ENCODE measurements around the gene GOLIM4. TPM values are rescaled to one million over a fixed set of nuclear protein-coding genes. Genes with fewer than 3 reads are reported as not detected.

Gene GOLIM4
- total RNA-seq, 2 experiments from 2014 or later = 1.7 to 1.9 TPM

DNA sequence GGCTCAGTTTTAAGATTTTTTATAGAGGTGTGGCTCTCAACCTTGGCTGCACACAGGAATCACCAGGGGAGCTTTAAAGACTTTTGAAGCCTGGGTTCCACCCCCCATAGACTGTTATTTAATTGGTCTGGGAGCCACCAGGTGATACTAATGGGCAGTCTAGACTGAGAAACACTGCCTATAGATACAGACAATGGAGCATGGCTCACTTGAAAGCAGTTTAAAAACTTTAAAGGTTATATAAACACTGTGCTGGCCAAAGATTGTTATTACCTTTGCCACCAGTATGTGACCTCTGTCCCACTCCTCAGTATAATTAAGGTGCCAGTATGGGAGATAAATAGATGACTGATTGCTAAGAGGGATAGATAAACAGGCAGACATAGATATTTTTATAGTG, 3.8 kb downstream of the GOLIM4 start:
- Mint-ChIP-seq H3K27ac (no peak overlapping the region), H3K4me3 (no peak overlapping the region), H3K36me3 (ENCODE audit: low read depth) (no peaks in the 10 kb centered on the region), H3K27me3 (peaks cover 50% of the 10 kb centered on the region), H3K4me1 (peaks cover 18% of the 10 kb centered on the region), H3K9me3 (no peaks in the 10 kb centered on the region)
- CTCF ChIA-PET = no interaction called here
- POLR2A ChIA-PET = no interaction called here
- DNase-seq = no peak

DNA sequence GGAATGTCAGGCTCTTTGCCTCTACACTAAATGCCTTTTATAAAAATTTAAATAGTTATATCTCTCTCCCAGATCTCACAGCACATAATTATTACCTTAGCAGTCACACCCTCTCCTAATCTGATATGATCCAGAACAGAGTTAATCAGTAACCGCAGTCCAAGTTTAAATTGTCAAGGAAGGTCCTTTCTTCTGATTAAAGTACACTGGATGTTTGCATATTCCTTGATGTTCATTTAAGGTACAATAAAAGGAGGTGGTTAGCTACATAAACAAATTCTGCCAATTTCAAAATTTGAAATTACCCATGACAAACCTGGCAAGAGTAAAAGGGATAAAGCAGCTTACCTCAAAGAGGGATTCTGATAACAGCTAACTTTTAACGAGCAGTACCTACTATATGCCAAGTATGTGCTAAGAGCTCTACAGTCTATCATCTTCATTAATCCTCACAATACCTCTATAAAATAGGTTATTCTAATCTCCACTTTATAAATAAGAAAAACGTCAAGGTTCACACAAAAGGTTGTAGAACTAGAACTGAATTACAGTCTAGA, 4.3 kb downstream of the GOLIM4 start:
- Mint-ChIP-seq H3K36me3 (ENCODE audit: low read depth) (no peaks in the 10 kb centered on the region), H3K4me1 (peaks cover 16% of the 10 kb centered on the region), H3K27me3 (peaks cover 44% of the 10 kb centered on the region), H3K27ac (no peak overlapping the region), H3K9me3 (no peaks in the 10 kb centered on the region), H3K4me3 (no peak overlapping the region)
- no peak for DNase-seq
- ChIA-PET CTCF (no interaction called here), POLR2A (no interaction called here)

DNA sequence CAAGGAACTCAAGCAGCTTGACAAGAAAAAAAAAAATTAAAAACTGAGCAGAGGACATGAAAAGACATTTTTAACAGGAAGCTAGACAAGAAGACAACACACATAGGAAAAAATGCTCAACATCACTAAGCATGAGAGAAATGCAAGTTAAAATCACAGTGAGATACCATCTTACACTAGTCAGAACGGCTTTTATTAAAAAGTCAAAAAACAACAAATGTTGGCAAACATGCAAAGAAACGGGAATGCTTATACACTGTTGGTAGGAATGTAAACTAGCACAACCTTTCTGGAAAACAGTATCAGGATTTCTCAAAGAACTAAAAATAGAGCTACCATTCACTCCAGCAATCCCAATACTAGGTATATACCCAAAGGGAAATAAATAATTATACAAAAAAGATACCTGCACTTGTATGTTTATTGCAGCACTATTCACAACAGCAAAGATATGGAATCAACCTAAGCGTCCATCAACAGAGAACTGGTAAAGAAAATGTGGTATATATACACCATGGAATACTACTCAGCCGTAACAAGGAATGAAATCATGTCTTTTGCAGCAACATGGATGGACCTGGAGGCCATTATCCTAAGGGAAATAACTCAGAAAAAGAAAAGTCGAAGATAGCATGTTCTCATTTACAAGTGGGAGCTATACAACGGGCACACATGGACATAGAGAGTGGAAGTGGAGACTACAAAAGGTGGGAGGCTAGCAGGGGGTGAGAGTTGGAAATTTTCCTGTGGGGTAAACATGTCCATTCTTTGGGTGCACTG, 5.2 kb downstream of the GOLIM4 start:
- Mint-ChIP-seq H3K4me1 (peaks cover 13% of the 10 kb centered on the region), H3K9me3 (no peaks in the 10 kb centered on the region), H3K27ac (no peak overlapping the region), H3K4me3 (no peak overlapping the region), H3K36me3 (ENCODE audit: low read depth) (no peaks in the 10 kb centered on the region), H3K27me3 (peaks cover 39% of the 10 kb centered on the region)
- CTCF ChIA-PET = no interaction called here
- DNase-seq = no peak
- POLR2A ChIA-PET = no interaction called here

DNA sequence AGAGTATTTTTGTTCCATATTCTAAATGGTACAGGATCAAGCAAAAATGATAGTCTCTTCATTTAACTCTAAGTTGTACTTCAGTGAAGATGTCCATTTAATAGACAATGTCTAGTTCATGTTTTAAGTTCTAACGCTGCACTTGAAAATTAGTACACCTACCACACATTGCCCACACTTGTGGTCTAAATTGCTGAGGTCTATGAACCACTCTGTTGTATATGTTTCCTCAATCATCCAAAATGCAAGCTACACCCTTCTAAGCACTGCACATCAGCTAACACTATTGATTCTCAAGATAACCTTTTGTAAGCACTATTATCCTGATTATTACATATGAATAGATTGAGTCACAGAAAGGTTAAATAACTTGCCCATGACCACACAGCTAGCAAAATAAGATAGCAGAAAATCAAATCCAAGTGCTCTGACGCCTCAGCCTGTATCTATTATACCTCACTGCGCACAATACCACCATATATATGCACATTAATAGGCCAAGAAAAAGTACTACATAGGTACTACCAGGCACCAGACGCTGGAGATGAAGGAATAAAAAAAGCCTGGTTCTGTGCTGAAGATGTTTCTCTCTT, 6.4 kb downstream of the GOLIM4 start:
- no peak overlapping the region for H3K4me3 Mint-ChIP-seq
- no peaks in the 10 kb centered on the region for H3K36me3 Mint-ChIP-seq (ENCODE audit: low read depth)
- CTCF ChIA-PET = no interaction called here
- H3K4me1 Mint-ChIP-seq = peaks cover 12% of the 10 kb centered on the region
- DNase-seq = no peak
- peaks cover 31% of the 10 kb centered on the region for H3K27me3 Mint-ChIP-seq
- POLR2A ChIA-PET = no interaction called here
- H3K27ac Mint-ChIP-seq = no peak overlapping the region
- H3K9me3 Mint-ChIP-seq = no peaks in the 10 kb centered on the region

DNA sequence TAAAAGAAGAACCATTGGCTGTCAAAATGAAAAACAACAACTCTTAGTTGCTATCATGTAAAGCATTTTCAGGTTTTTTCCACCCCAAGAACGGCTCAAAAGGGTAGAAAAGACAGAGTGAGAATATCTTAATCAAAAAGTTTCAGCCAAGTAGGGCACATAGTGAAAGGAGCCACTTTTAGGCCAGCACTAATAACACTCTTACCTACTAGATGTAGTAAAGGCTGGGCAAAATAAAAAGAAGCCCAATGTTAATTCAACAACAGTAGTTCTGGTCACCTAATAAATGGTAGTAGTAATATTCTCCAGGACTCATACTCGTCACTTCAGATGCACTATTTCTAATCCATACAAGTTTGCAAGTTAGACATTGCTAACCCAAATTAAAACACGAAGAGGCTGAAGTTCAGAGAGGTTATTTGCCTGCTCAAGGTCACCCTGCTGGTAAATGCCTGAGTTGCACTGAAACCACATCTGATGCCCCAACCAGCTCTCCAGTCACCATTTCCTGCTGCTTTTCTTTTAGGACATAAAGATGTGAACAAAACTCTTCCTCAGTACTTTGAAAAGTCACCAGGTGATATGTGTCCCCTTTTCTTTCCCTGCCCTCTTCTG, 7.5 kb downstream of the GOLIM4 start:
- H3K4me1 Mint-ChIP-seq = peaks cover 12% of the 10 kb centered on the region
- ChIA-PET CTCF (interaction anchor here (1.3 kb wide), 1 partner anchor 41 kb away, joined by 4 read pairs; no protein-coding TSS in a partner anchor), POLR2A (no interaction called here)
- no peaks in the 10 kb centered on the region for H3K9me3 Mint-ChIP-seq
- no peak overlapping the region for H3K4me3 Mint-ChIP-seq
- no peak for DNase-seq
- no peaks in the 10 kb centered on the region for H3K36me3 Mint-ChIP-seq (ENCODE audit: low read depth)
- H3K27ac Mint-ChIP-seq = no peak overlapping the region
- H3K27me3 Mint-ChIP-seq = peaks cover 24% of the 10 kb centered on the region

DNA sequence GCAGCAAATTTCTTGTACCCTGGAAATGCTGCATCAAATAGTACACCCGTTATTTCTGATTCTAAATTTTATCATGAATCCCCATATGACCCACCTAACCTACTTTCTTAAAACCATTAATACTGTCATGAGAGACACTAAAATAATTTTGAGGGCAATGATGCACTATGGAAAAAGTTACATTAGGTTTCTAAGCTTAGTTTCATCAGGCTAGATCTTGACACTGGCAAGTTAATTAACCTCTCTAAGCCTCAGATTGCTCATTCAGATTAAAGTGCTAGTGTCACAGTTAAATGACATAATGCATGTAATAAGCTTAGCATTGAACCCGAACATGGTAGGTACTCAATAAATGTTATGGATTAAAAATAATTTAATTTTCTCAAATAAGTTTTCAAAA, 8.2 kb downstream of the GOLIM4 start:
- DNase-seq = no peak
- ChIA-PET POLR2A (no interaction called here), CTCF (interaction anchor here (1.3 kb wide), 1 partner anchor 40 kb away, joined by 4 read pairs; no protein-coding TSS in a partner anchor)

DNA sequence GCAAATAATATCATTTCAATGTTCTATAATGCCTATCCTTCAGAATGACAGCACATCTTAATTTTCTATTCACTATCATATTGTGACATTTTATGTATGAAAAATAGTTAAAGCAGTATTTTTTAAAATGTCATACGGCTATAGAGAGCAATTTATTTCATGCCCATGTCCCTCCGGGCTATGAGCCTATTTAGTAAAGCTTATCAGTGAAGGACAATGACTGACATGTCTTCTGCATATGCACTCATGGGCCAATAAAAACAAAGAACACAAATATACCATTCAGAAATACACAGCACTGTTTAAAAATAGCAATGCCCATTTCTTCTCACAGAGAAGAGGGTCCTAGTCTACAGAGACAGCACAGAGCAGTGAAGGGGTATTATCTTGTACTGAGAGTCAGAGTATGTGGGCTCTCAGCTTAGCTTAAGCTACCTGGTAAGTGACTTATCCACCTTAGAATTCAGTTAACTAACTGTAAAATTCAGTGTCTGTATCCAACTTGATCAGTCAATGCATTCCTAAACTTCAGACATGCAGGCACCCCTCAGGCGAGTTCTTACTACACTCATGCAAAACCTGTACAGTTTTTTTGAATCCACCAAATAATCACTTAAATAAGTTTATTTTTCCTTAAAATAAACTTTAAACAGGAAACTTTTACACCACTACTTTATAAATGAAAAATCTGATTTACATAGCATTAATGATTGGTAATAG, 9.0 kb downstream of the GOLIM4 start:
- peaks cover 12% of the 10 kb centered on the region for H3K4me1 Mint-ChIP-seq
- no peaks in the 10 kb centered on the region for H3K9me3 Mint-ChIP-seq
- no peak overlapping the region for H3K4me3 Mint-ChIP-seq
- H3K27me3 Mint-ChIP-seq = peaks cover 12% of the 10 kb centered on the region
- H3K27ac Mint-ChIP-seq = no peak overlapping the region
- POLR2A ChIA-PET = no interaction called here
- no peak for DNase-seq
- CTCF ChIA-PET = interaction anchor here (1.1 kb wide), 1 partner anchor 35 kb away, joined by 3 read pairs; no protein-coding TSS in a partner anchor
- H3K36me3 Mint-ChIP-seq (ENCODE audit: low read depth) = no peaks in the 10 kb centered on the region

More for the DNA sequence above, 8.2 kb downstream of the GOLIM4 start:
- no peaks in the 10 kb centered on the region for H3K36me3 Mint-ChIP-seq (ENCODE audit: low read depth)
- no peaks in the 10 kb centered on the region for H3K9me3 Mint-ChIP-seq
- H3K27me3 Mint-ChIP-seq = peaks cover 18% of the 10 kb centered on the region
- H3K4me1 Mint-ChIP-seq = peaks cover 12% of the 10 kb centered on the region
- H3K4me3 Mint-ChIP-seq = no peak overlapping the region
- no peak overlapping the region for H3K27ac Mint-ChIP-seq

DNA sequence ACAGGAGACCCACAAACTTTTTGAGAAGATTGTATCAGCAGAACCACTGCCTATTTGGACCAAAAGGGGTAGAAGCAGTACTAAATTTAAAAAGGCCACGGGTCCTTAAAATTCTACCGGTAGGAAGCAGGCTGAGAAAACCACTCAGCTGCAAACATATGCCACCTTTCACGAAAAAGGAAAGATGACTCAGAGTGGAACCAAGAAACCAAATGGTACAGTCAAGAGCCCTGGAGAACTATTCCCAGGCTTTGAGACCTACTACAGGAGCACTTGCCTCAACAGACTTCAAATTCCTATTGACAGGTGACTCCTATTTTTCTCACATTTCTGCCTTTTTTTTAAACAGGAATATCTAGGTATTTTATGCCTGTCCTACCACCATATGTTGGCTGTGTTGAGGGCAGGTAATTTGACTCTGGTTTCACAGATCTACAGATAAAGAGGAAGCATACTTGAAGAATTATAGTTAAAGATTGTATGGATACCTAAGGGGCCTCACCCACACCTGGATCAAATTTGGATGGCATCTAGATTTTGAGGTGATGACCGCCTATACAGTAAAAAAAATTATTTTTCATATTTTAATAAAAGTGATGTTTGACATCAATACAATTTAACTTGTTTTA, 10.1 kb downstream of the GOLIM4 start:
- CTCF ChIA-PET = interaction anchor here (0.7 to 1.1 kb wide), 2 partner anchors 33 to 701 kb away, joined by 3 read pairs; no protein-coding TSS in a partner anchor
- H3K27me3 Mint-ChIP-seq = peaks cover 6% of the 10 kb centered on the region
- no peak for DNase-seq

DNA sequence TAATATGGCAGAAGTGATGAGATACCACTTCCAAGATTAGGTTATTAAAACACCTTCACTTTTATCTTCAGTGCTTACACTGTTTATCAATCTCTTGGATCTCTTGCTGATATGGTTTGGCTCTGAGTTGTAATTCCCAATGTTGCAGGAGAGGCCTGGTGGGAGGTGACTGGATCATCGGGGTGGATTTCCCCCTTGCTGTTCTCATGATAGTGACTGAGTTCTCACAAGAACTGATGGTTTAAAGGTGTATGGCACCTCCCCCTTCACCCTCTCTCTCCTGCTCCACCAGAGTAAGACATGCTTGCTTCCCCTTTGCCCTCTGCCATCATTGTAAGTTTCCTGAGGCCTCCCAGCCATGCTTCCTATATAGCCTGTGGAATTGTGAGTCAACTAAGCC, 11.8 kb downstream of the GOLIM4 start:
- Mint-ChIP-seq H3K4me1 (peaks cover 12% of the 10 kb centered on the region), H3K36me3 (ENCODE audit: low read depth) (no peaks in the 10 kb centered on the region)
- DNase-seq = no peak

More for the DNA sequence above, 10.1 kb downstream of the GOLIM4 start:
- Mint-ChIP-seq H3K4me3 (no peak overlapping the region), H3K36me3 (ENCODE audit: low read depth) (no peaks in the 10 kb centered on the region), H3K4me1 (peaks cover 12% of the 10 kb centered on the region), H3K27ac (no peak overlapping the region), H3K9me3 (no peaks in the 10 kb centered on the region)
- POLR2A ChIA-PET = no interaction called here

DNA sequence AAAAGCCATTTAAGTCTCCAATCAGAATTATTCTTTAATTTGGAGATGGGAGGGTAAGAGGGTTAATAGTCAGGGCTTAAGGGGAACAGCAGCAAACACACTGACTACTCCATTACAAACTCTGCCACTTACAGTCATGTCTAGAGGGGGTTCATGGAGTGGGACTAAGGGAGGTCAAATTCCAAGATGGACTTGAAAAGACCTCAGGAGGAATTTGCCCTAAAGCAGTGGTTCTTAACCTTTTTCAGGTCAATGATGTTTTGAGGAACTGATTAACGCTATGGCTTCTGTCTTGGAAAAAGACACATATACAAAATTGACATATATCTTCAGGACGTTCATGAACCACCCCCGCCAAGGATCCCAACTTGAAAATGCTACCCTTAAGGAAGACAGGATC, 13.9 kb downstream of the GOLIM4 start:
- H3K4me1 Mint-ChIP-seq = peaks cover 6% of the 10 kb centered on the region
- H3K27ac Mint-ChIP-seq = no peak overlapping the region
- no peaks in the 10 kb centered on the region for H3K36me3 Mint-ChIP-seq (ENCODE audit: low read depth)
- H3K4me3 Mint-ChIP-seq = no peak overlapping the region
- ChIA-PET POLR2A (no interaction called here), CTCF (no interaction called here)
- peaks cover 2% of the 10 kb centered on the region for H3K27me3 Mint-ChIP-seq
- H3K9me3 Mint-ChIP-seq = no peaks in the 10 kb centered on the region
- DNase-seq = no peak

More for the DNA sequence above, 11.8 kb downstream of the GOLIM4 start:
- ChIA-PET CTCF (no interaction called here), POLR2A (no interaction called here)
- Mint-ChIP-seq H3K27ac (no peak overlapping the region), H3K4me3 (no peak overlapping the region), H3K27me3 (peaks cover 5% of the 10 kb centered on the region), H3K9me3 (no peaks in the 10 kb centered on the region)

DNA sequence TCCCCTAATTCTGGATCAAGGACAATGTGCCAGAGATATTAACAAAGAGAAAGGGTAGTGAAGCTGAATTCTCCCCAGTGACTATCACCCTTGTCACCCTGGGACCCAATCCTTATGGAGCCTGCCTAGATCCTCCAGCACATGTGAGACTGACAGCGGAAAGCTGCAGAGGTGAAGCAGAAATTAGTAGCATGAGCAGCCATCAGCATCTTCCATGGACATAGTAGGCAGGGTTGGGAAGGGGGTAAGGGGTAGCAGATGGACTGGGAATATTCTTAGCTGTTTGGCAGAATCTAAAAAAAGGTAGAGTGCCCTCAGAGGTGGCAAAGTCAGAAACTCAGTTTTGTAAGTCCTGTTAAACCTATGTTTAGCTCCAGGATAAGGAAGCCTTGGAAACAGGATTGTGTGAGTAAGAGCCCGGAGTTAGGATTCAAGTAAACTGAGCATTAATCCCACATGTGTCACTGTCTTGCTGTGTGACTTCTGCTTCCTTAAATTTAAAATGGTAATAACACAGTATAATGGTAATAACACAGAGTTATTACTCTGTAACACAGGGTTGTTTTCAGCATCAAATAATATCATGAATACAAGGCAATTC, 14.5 kb downstream of the GOLIM4 start:
- DNase-seq = no peak
- ChIA-PET POLR2A (no interaction called here), CTCF (interaction anchor here (1.2 kb wide), 1 partner anchor 13 kb away, joined by 3 read pairs; no protein-coding TSS in a partner anchor)
- Mint-ChIP-seq H3K27me3 (peaks cover 2% of the 10 kb centered on the region), H3K9me3 (no peaks in the 10 kb centered on the region), H3K4me1 (peaks cover 6% of the 10 kb centered on the region), H3K4me3 (no peak overlapping the region), H3K36me3 (ENCODE audit: low read depth) (no peaks in the 10 kb centered on the region), H3K27ac (no peak overlapping the region)

DNA sequence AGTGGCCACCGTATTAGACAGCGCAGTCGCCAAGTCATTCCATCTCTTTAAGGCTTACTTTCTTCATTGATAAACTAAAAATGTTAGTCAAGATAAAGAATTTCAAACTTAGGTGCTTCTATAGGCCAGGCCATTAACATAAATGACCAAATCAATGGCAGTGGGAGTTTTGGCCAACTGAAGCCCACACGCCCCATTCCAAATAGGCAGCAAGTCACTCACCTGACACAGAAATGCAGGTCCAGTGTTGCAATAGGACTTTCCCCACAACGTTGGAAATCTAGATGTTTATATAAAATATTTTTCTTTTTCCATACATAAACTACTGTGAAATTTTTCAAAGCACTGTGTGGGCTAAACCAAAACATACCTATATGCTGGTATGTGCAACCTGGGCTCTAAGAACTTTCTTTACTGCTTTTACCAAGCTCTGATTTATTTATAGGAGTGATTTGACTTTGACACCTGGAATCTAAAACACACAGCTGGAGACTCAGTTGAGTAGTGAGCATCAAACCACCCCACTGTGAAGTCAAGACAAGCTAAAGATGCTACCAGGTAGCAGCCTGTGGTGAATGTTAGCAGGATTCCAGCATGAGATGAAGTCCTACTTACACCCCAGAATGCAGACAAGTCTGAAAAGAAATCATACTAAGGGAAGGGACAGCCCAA, 15.1 kb downstream of the GOLIM4 start:
- CTCF ChIA-PET = interaction anchor here (1.2 kb wide), 1 partner anchor 14 kb away, joined by 3 read pairs; no protein-coding TSS in a partner anchor
- no peak overlapping the region for H3K4me3 Mint-ChIP-seq
- H3K4me1 Mint-ChIP-seq = peaks cover 6% of the 10 kb centered on the region
- H3K27me3 Mint-ChIP-seq = peaks cover 2% of the 10 kb centered on the region
- DNase-seq = no peak
- H3K36me3 Mint-ChIP-seq (ENCODE audit: low read depth) = no peaks in the 10 kb centered on the region
- no peaks in the 10 kb centered on the region for H3K9me3 Mint-ChIP-seq
- POLR2A ChIA-PET = no interaction called here
- no peak overlapping the region for H3K27ac Mint-ChIP-seq

All from activated CD4-positive, alpha-beta memory T cell treated with anti-CD3 and anti-CD28 coated beads, Interleukin-2, amount 10 ng/mL, durations not matched to agents 7 days and 5 days (primary cell).